WTC11 (cell line): ENCODE measurements around the gene WIPF3.

Experiments used
- ETV6 ChIP-seq: sonication (generic); formaldehyde crosslinking; IDR thresholded peaks from 2 replicates; pipeline ENCODE4 v1.8.1; 2022; ENCODE audit warnings: mild to moderate bottlenecking, missing genetic modification reagents
- HMGXB4 ChIP-seq: sonication (generic); formaldehyde crosslinking; IDR thresholded peaks from 2 replicates; pipeline ENCODE4 v1.8.1; 2023; ENCODE audit warnings: mild to moderate bottlenecking, moderate library complexity, missing genetic modification reagents
- IRF2 ChIP-seq: sonication (generic); formaldehyde crosslinking; IDR thresholded peaks from 2 replicates; pipeline ENCODE4 v1.8.0; 2022; ENCODE audit warnings: low read depth, missing genetic modification reagents, borderline replicate concordance
- NFYB ChIP-seq: sonication (generic); formaldehyde crosslinking; conservative IDR thresholded peaks from 2 replicates; pipeline ENCODE4 v1.8.0; 2022; ENCODE audit warnings: low read depth, missing genetic modification reagents
- OVOL2 ChIP-seq: fragments of 250-450 bp; sonication (Bioruptor Pico); IDR thresholded peaks from 2 replicates; pipeline ENCODE4 v1.9.0; 2021; ENCODE audit warnings: mild to moderate bottlenecking, borderline replicate concordance
- RELA ChIP-seq: sonication (generic); formaldehyde crosslinking; IDR thresholded peaks from 2 replicates; pipeline ENCODE4 v1.8.1; 2022; ENCODE audit warnings: missing genetic modification reagents, mild to moderate bottlenecking, borderline replicate concordance
- TF ChIP-seq, protein P1 (sequence below): fragments of 200-600 bp; IDR thresholded peaks from 2 replicates; pipeline ENCODE4 v1.8.0; 2022; ENCODE audit warnings: antibody characterized with exemption
- TF ChIP-seq, protein P2 (sequence below): sonication (generic); formaldehyde crosslinking; IDR thresholded peaks from 2 replicates; pipeline ENCODE4 v1.8.1; 2022; ENCODE audit warnings: missing genetic modification reagents, borderline replicate concordance
- TF ChIP-seq, protein P3 (sequence below): sonication (generic); formaldehyde crosslinking; IDR thresholded peaks from 2 replicates; pipeline ENCODE4 v1.8.1; 2022; ENCODE audit warnings: mild to moderate bottlenecking, missing genetic modification reagents, moderate library complexity, borderline replicate concordance
- TF ChIP-seq, protein P4 (sequence below): sonication (generic); formaldehyde crosslinking; conservative IDR thresholded peaks from 2 replicates; pipeline ENCODE4 v1.8.1; 2022; ENCODE audit warnings: mild to moderate bottlenecking, missing genetic modification reagents
- TF ChIP-seq, protein P5 (sequence below): sonication (generic); formaldehyde crosslinking; IDR thresholded peaks from 2 replicates; pipeline ENCODE4 v1.8.0; 2022; ENCODE audit warnings: mild to moderate bottlenecking, missing genetic modification reagents

GRCh38 chr7:29848941-29849340 lies 42.6 kb downstream of the WIPF3 start:
- TF ChIP-seq ETV6 (CRISPR knock-in tag): no peak
- TF ChIP-seq, protein P1, sequence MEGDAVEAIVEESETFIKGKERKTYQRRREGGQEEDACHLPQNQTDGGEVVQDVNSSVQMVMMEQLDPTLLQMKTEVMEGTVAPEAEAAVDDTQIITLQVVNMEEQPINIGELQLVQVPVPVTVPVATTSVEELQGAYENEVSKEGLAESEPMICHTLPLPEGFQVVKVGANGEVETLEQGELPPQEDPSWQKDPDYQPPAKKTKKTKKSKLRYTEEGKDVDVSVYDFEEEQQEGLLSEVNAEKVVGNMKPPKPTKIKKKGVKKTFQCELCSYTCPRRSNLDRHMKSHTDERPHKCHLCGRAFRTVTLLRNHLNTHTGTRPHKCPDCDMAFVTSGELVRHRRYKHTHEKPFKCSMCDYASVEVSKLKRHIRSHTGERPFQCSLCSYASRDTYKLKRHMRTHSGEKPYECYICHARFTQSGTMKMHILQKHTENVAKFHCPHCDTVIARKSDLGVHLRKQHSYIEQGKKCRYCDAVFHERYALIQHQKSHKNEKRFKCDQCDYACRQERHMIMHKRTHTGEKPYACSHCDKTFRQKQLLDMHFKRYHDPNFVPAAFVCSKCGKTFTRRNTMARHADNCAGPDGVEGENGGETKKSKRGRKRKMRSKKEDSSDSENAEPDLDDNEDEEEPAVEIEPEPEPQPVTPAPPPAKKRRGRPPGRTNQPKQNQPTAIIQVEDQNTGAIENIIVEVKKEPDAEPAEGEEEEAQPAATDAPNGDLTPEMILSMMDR: no peak
- TF ChIP-seq, protein P2, sequence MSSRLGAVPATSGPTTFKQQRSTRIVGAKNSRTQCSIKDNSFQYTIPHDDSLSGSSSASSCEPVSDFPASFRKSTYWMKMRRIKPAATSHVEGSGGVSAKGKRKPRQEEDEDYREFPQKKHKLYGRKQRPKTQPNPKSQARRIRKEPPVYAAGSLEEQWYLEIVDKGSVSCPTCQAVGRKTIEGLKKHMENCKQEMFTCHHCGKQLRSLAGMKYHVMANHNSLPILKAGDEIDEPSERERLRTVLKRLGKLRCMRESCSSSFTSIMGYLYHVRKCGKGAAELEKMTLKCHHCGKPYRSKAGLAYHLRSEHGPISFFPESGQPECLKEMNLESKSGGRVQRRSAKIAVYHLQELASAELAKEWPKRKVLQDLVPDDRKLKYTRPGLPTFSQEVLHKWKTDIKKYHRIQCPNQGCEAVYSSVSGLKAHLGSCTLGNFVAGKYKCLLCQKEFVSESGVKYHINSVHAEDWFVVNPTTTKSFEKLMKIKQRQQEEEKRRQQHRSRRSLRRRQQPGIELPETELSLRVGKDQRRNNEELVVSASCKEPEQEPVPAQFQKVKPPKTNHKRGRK (CRISPR knock-in tag): no peak
- TF ChIP-seq, protein P3, sequence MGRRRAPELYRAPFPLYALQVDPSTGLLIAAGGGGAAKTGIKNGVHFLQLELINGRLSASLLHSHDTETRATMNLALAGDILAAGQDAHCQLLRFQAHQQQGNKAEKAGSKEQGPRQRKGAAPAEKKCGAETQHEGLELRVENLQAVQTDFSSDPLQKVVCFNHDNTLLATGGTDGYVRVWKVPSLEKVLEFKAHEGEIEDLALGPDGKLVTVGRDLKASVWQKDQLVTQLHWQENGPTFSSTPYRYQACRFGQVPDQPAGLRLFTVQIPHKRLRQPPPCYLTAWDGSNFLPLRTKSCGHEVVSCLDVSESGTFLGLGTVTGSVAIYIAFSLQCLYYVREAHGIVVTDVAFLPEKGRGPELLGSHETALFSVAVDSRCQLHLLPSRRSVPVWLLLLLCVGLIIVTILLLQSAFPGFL (CRISPR knock-in tag): no peak
- TF ChIP-seq RELA (CRISPR knock-in tag): no peak
- no peak for TF ChIP-seq IRF2 (CRISPR knock-in tag)
- TF ChIP-seq NFYB: no peak
- TF ChIP-seq, protein P4, sequence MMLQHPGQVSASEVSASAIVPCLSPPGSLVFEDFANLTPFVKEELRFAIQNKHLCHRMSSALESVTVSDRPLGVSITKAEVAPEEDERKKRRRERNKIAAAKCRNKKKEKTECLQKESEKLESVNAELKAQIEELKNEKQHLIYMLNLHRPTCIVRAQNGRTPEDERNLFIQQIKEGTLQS (CRISPR knock-in tag): no peak
- no peak for TF ChIP-seq OVOL2 (CRISPR knock-in tag)
- TF ChIP-seq HMGXB4 (CRISPR knock-in tag): no peak
- TF ChIP-seq, protein P5, sequence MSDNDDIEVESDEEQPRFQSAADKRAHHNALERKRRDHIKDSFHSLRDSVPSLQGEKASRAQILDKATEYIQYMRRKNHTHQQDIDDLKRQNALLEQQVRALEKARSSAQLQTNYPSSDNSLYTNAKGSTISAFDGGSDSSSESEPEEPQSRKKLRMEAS: no peak
